ENCODE measurements around the gene TMEM108.

DNA sequence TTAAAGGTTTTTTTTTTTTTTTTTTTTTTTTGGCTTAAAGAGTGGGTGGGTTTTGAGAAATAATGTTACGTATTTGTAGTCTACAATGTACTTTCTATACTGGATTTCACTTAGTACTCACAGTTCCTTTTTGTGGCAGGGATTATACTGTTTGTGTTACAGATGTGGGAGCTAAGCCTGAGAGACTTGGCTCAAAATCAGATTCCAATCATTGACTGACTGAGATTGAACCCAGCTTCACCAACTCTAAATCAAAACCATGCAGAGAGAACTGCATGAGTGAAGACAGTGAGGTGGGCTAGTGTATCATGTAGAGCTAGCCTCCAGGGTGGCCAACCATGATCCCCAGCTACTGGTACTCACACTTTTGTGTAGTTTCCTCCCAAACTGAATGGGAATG lies 68.0 kb downstream of the TMEM108 start:
- TF ChIP-seq, protein P1, sequence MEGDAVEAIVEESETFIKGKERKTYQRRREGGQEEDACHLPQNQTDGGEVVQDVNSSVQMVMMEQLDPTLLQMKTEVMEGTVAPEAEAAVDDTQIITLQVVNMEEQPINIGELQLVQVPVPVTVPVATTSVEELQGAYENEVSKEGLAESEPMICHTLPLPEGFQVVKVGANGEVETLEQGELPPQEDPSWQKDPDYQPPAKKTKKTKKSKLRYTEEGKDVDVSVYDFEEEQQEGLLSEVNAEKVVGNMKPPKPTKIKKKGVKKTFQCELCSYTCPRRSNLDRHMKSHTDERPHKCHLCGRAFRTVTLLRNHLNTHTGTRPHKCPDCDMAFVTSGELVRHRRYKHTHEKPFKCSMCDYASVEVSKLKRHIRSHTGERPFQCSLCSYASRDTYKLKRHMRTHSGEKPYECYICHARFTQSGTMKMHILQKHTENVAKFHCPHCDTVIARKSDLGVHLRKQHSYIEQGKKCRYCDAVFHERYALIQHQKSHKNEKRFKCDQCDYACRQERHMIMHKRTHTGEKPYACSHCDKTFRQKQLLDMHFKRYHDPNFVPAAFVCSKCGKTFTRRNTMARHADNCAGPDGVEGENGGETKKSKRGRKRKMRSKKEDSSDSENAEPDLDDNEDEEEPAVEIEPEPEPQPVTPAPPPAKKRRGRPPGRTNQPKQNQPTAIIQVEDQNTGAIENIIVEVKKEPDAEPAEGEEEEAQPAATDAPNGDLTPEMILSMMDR (IDR thresholded peaks at IDR 0.05), result no peak
- TF ChIP-seq EP300 (IDR thresholded peaks at IDR 0.05), result no peak
- no peak for TF ChIP-seq POLR2A (IDR thresholded peaks at IDR 0.05)
